ENCODE data around the gene TIPRL.

DNA sequence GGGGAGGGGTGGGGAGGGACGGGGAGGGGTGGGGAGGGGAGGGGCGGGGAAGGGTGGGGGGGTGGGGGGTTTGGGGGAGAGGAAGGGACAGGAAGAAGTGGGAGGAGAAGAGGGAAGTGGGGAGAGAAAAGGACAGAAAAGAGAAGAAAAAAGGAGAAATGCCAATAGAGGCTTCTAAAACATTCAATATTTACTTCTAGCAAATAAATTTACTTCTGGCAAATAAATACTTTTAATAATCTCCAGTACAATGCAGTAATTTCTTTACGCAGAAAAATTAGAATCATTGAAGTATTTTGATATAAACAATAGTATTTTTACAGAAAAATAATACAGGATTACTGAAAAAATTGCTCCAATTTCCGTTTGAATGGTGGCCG is 32.6 kb upstream of the TIPRL start:
- TF ChIP-seq POLR2AphosphoS5 (IDR thresholded peaks at IDR 0.05; ENCODE audit: low read depth, low read length), result no peak
- TF ChIP-seq POLR2A (IDR thresholded peaks at IDR 0.05; ENCODE audit: low read depth, low read length), result no peak
- TF ChIP-seq TAF1 (IDR thresholded peaks at IDR 0.05; ENCODE audit: borderline replicate concordance, low read depth, low read length), result no peak
